HepG2 (cell line): ENCODE results near the gene GMPR. TPM values are rescaled to one million over a fixed set of nuclear protein-coding genes. Genes with fewer than 3 reads are reported as not detected.

ENCODE experiments used
- ATAC-seq: fragments of 200-7000 bp; cut with Tn5 transposase; 3 replicates; pipeline ENCODE4 v1.9.1; 2020; ENCODE audit warnings: mild to moderate bottlenecking, moderate library complexity
- BruUV-seq: library from RNA; stranded (reverse); fragments of 400-500 nt; replicated peaks from 2 replicates; lab custom pipeline; 2021; lab: Mats Ljungman, UMichigan
- CTCF ChIA-PET: fragments of 300-600 bp; formaldehyde crosslinking; extraction: SDS; loops from one replicate; lab custom pipeline; 2021; ENCODE audit warnings: low total read pairs, inconsistent platforms, low intra/inter-chr PET ratio; lab: Yijun Ruan, JAX
- POLR2A ChIA-PET: fragments of 350-600 bp; sonication (Branson Sonifier 250); formaldehyde crosslinking; loops from one replicate; lab custom pipeline; 2020; ENCODE audit warnings: antibody characterized with exemption, inconsistent platforms; lab: Yijun Ruan, JAX
- DNase-seq: peaks from one replicate; pipeline ENCODE4 v3.0.0-alpha.2; 2015; ENCODE audit warnings: low spot score
- FAIRE-seq: peaks from 3 replicates; lab custom pipeline; 2011; peaks lifted over from hg19 to GRCh38; lab: Jason Lieb, UNC
- H2AFZ ChIP-seq: one replicate; pipeline ENCODE4 v1.6.1; 2011; ENCODE audit warnings: low read length, inconsistent platforms
- H3K27ac ChIP-seq: fragments of 300-600 bp; 3 replicates; pipeline ENCODE4 v1.8.0; 2011; ENCODE audit warnings: mixed run types, mild to moderate bottlenecking, mixed read lengths, low read length, inconsistent platforms; ENCODE audit not compliant: insufficient read depth; ENCODE audit errors: extremely low read length
- H3K27me3 ChIP-seq, 2 experiments: fragments of 200-600 bp in 1 of 2; 2 replicates in 1 of 2; 3 replicates in 1 of 2; pipeline versions ENCODE4 v1.6.0 to v1.8.0; 2011; ENCODE audit warnings: low read length in 2 of 2, mild to moderate bottlenecking in 2 of 2, moderate library complexity in 2 of 2, inconsistent platforms in 1 of 2; ENCODE audit not compliant: insufficient read depth in 2 of 2, control insufficient read depth in 1 of 2
- H3K36me3 ChIP-seq, 2 experiments: fragments of 200-600 bp in 1 of 2; replicated peaks in 1 of 2; 2 replicates in 1 of 2; 3 replicates in 1 of 2; pipeline versions ENCODE4 v1.5.1 to v1.8.0; 2011; ENCODE audit warnings: low read length in 2 of 2, inconsistent platforms in 1 of 2; ENCODE audit not compliant: insufficient read depth in 2 of 2, control insufficient read depth in 1 of 2
- H3K4me1 ChIP-seq: 2 replicates; pipeline ENCODE4 v1.5.1; 2012; ENCODE audit warnings: low read length, inconsistent platforms; ENCODE audit not compliant: insufficient read depth
- H3K4me2 ChIP-seq: 2 replicates; pipeline ENCODE4 v1.6.0; 2011; ENCODE audit warnings: low read depth, low read length, inconsistent platforms
- H3K4me3 ChIP-seq, 3 experiments: fragments of 200-600 bp in 1 of 3; sonication (generic), shearing (Covaris generic) in 1 of 3; replicated peaks in 1 of 3; 2 replicates each; pipeline ENCODE4 v1.5.1; 2011 to 2016; ENCODE audit warnings: low read length in 3 of 3, inconsistent platforms in 2 of 3, low read depth in 2 of 3, mild to moderate bottlenecking in 2 of 3, control low read depth in 1 of 3, mixed read lengths in 1 of 3; ENCODE audit not compliant: insufficient read depth in 1 of 3
- H3K79me2 ChIP-seq: one replicate; pipeline ENCODE4 v1.6.1; 2011; ENCODE audit warnings: low read length, inconsistent platforms; ENCODE audit not compliant: insufficient read depth
- H3K9ac ChIP-seq: 2 replicates; pipeline ENCODE4 v1.6.0; 2011; ENCODE audit warnings: mild to moderate bottlenecking, low read depth, low read length, inconsistent platforms; ENCODE audit not compliant: insufficient read depth
- H3K9me3 ChIP-seq: 2 replicates; pipeline ENCODE4 v1.5.1; 2012; ENCODE audit warnings: mild to moderate bottlenecking, low read length
- H4K20me1 ChIP-seq: 2 replicates; pipeline ENCODE4 v1.6.0; 2011; ENCODE audit warnings: inconsistent platforms, mild to moderate bottlenecking, low read length, moderate library complexity; ENCODE audit not compliant: insufficient read depth
- ZNF839 ChIP-seq: sonication (generic); formaldehyde crosslinking; IDR thresholded peaks from 2 replicates; pipeline ENCODE4 v1.4.0; 2020; ENCODE audit warnings: missing genetic modification reagents, mild to moderate bottlenecking, borderline replicate concordance
- WGBS: methylation state at CpG from one replicate; pipeline ENCODE4 v1.1.6; 2017; ENCODE audit warnings: low lambda C conversion rate; 5-methylcytosine and 5-hydroxymethylcytosine counted together
- in situ Hi-C: cut with HindIII; loops from 2 replicates; pipeline ENCODE4 v1.10.0; 2017; ENCODE audit warnings: low pct_unique_long_range_greater_than_20kb; ENCODE audit not compliant: extremely low pct_ligation_motif_present
- intact Hi-C: fragments of 100-400 bp; cut with micrococcal nuclease; formaldehyde crosslinking; loops from one replicate; pipeline ENCODE4 v1.10.0; 2022; ENCODE audit not compliant: unreplicated experiment
- polyA plus RNA-seq, 8 experiments: library from polyadenylated mRNA; depleted of rRNA in 3 of 8; stranded (reverse) in 7 of 8; unstranded in 1 of 8; fragments of >200 nt; fragmentation: Illumina TruSeq in 4 of 8; extraction: Trizol in 4 of 8; gene quantifications; 2 replicates each; pipeline versions ENCODE4 v1.2.1 to v1.2.3, GENCODE V29; 2011 to 2016; ENCODE audit warnings: low read depth in 4 of 8, missing spikeins in 1 of 8, mixed read lengths in 1 of 8; ENCODE audit not compliant: insufficient read depth in 1 of 8
- total RNA-seq, 5 experiments: library from RNA; depleted of rRNA; stranded (reverse); fragments of >200 nt; fragmentation: Illumina TruSeq; extraction: Trizol; gene quantifications; 2 replicates each; pipeline ENCODE4 v1.2.3, GENCODE V29; 2016; ENCODE audit warnings: low read depth in 1 of 5
- TF ChIP-seq, protein P1 (sequence below): sonication (generic); formaldehyde crosslinking; IDR thresholded peaks from 2 replicates; pipeline ENCODE4 v1.4.0; 2020; ENCODE audit warnings: missing genetic modification reagents
- TF ChIP-seq, protein P2 (sequence below): sonication (generic); formaldehyde crosslinking; IDR thresholded peaks from 2 replicates; pipeline ENCODE4 v1.4.0; 2020; ENCODE audit warnings: missing genetic modification reagents, borderline replicate concordance

Gene GMPR
- total and polyA plus RNA-seq, 2 of the 13 experiments (the other 11 are each of a cell fraction or from before 2014, with no cell fraction given) = not detected

DNA sequence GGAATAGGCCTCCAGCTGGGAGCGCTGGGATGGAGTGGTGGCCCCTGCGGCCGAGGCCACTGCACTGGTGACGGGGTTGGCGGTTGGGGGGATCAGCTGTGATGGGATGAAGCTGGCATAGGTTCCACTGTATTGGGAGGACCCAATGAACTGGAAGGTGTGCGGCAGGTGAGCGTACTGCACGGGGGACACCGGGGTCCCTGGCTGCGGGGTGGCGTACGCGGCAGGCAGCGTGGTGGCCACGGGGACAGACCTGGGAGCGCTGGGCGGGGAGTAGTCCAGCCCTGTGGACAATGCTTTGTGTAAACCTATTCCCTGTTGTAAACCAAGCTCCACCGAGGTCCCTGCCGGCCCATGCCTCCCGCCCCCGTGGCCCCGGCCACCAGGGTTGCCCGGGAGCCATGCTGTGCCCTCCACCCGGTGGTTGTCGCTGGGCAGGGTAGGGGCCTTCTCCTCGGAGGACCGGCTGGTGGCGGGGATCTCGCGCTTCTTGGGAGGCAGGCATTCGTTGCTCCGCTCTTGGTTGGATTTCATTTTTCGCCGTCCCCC is 89.5 kb downstream of the GMPR start:
- TF ChIP-seq ZNF839 (CRISPR knock-in tag) = 0 out of 2 replicates have a peak, but pooled peaks have one; percentile 32
- TF ChIP-seq, protein P1, sequence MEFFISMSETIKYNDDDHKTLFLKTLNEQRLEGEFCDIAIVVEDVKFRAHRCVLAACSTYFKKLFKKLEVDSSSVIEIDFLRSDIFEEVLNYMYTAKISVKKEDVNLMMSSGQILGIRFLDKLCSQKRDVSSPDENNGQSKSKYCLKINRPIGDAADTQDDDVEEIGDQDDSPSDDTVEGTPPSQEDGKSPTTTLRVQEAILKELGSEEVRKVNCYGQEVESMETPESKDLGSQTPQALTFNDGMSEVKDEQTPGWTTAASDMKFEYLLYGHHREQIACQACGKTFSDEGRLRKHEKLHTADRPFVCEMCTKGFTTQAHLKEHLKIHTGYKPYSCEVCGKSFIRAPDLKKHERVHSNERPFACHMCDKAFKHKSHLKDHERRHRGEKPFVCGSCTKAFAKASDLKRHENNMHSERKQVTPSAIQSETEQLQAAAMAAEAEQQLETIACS (CRISPR knock-in tag) = no peak
- Histone ChIP-seq H3K4me3 (no peak overlapping the region), H4K20me1 (peaks cover 7% of the 10 kb centered on the region; the same call in 1 of the 2 replicates), H3K9me3 (no peaks in the 10 kb centered on the region), H3K9ac (no peak overlapping the region), H3K36me3 (peaks cover 17 to 24% of the 10 kb centered on the region in 2 experiments; a peak in 4 of 5 replicates), H3K27me3 (no peaks in the 10 kb centered on the region), H3K79me2 (no peaks in the 10 kb centered on the region), H2AFZ (no peak overlapping the region), H3K4me1 (peaks cover 29% of the 10 kb centered on the region), H3K27ac (no peak overlapping the region), H3K4me2 (no peak overlapping the region)
- intact Hi-C loops = no loop called here
- no TSS peak for BruUV-seq
- DNase-seq = no peak
- ATAC-seq = no peak
- in situ Hi-C loops = loop anchor here (25.0 kb wide), 1 partner anchor 634 kb away; no protein-coding TSS in a partner anchor
- ChIA-PET CTCF (no interaction called here), POLR2A (no interaction called here)
- WGBS = 97% methylated on average over 28 of the region's 34 CpGs
- no peak for FAIRE-seq

DNA sequence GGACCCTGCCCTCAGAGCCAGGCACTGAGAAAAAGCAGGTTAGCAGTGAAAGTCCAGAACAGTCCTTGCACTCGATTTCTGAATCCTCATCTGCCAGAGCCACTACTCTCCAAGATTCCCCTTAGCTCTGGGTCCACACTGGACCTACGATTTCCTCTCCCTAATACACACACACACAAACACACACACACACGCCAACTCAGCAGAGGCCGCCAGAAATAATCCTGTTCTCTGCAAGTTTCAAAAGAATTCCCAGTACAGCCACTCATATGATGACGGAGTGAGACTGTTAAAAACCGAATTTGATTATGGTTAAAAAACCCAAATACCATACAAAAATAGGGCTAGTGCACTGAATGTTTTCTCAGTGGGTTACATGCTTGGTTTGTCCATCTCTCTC is 90.8 kb downstream of the GMPR start:
- FAIRE-seq (no peak), DNase-seq (no peak), ATAC-seq (no peak)
- peaks cover 17 to 24% of the 10 kb centered on the region in 2 experiments; a peak in 4 of 5 replicates for H3K36me3 ChIP-seq
- H3K79me2 ChIP-seq = no peaks in the 10 kb centered on the region
- H3K9ac ChIP-seq = no peak overlapping the region
- H3K27me3 ChIP-seq = no peaks in the 10 kb centered on the region
- no peaks in the 10 kb centered on the region for H3K9me3 ChIP-seq
- ChIA-PET CTCF (no interaction called here), POLR2A (no interaction called here)
- intact Hi-C loops = no loop called here
- peaks cover 7% of the 10 kb centered on the region; the same call in 1 of the 2 replicates for H4K20me1 ChIP-seq
- H2AFZ ChIP-seq = no peak overlapping the region
- BruUV-seq = no TSS peak
- H3K4me3 ChIP-seq = no peak overlapping the region
- peaks cover 20% of the 10 kb centered on the region for H3K4me1 ChIP-seq
- no peak overlapping the region for H3K4me2 ChIP-seq
- in situ Hi-C loops = loop anchor here (25.0 kb wide), 1 partner anchor 633 kb away; no protein-coding TSS in a partner anchor
- 86% methylated on average over 6 of the region's 6 CpGs for WGBS
- TF ChIP-seq, protein P2, sequence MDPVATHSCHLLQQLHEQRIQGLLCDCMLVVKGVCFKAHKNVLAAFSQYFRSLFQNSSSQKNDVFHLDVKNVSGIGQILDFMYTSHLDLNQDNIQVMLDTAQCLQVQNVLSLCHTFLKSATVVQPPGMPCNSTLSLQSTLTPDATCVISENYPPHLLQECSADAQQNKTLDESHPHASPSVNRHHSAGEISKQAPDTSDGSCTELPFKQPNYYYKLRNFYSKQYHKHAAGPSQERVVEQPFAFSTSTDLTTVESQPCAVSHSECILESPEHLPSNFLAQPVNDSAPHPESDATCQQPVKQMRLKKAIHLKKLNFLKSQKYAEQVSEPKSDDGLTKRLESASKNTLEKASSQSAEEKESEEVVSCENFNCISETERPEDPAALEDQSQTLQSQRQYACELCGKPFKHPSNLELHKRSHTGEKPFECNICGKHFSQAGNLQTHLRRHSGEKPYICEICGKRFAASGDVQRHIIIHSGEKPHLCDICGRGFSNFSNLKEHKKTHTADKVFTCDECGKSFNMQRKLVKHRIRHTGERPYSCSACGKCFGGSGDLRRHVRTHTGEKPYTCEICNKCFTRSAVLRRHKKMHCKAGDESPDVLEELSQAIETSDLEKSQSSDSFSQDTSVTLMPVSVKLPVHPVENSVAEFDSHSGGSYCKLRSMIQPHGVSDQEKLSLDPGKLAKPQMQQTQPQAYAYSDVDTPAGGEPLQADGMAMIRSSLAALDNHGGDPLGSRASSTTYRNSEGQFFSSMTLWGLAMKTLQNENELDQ (CRISPR knock-in tag) = no peak
- TF ChIP-seq, all 625 proteins: peak for 0
- no peak overlapping the region for H3K27ac ChIP-seq
